Measurements from ENCODE around the gene GALC.
A peak's percentile ranks its signal among the peaks of the same experiment; 100 is the strongest.

- no peak for TF ChIP-seq CTCF (IDR thresholded peaks at IDR 0.05)
- TF ChIP-seq EP300 (IDR thresholded peaks at IDR 0.05), result peak in 1 of 2 donors; percentile 46
- no peak for TF ChIP-seq POLR2A (IDR thresholded peaks at IDR 0.05)
Observed at GRCh38 chr14:88005050-88005481, 12.1 kb upstream of the GALC start, which contains the start of gene GPR65.
